Astrocyte (in vitro differentiated cells and primary cell): Measurements from ENCODE around the gene SHROOM3. TPM values are rescaled to one million over a fixed set of nuclear protein-coding genes. Genes with fewer than 3 reads are reported as not detected.
A peak's percentile ranks its signal among the peaks of the same experiment; 100 is the strongest.

ENCODE experiments used
- DNase-seq: peaks from one replicate; pipeline ENCODE4 v3.0.0-alpha.2; 2010; ENCODE audit warnings: low read depth
- FAIRE-seq: peaks from 2 replicates; lab custom pipeline; 2011; peaks lifted over from hg19 to GRCh38; lab: Jason Lieb, UNC
- H2AFZ ChIP-seq: 2 replicates; pipeline ENCODE4 v1.6.0; 2012; ENCODE audit warnings: low read depth, low read length, inconsistent platforms
- H3K27ac ChIP-seq: 2 replicates; pipeline ENCODE4 v1.5.1; 2011; ENCODE audit warnings: low read depth, low read length, inconsistent platforms
- H3K27me3 ChIP-seq: 2 replicates; pipeline ENCODE4 v1.6.0; 2011; ENCODE audit warnings: low read length, inconsistent platforms; ENCODE audit not compliant: insufficient read depth
- H3K36me3 ChIP-seq: 2 replicates; pipeline ENCODE4 v1.5.1; 2011; ENCODE audit warnings: low read length, inconsistent platforms; ENCODE audit not compliant: insufficient read depth
- H3K4me1 ChIP-seq: 2 replicates; pipeline ENCODE4 v1.5.1; 2011; ENCODE audit warnings: low read length, inconsistent platforms; ENCODE audit not compliant: insufficient read depth
- H3K4me2 ChIP-seq: 2 replicates; pipeline ENCODE4 v1.6.0; 2012; ENCODE audit warnings: low read length, inconsistent platforms
- H3K4me3 ChIP-seq: 2 replicates; pipeline ENCODE4 v1.5.1; 2011; ENCODE audit warnings: low read depth, mild to moderate bottlenecking, low read length, inconsistent platforms; ENCODE audit not compliant: insufficient read depth
- H3K79me2 ChIP-seq: 2 replicates; pipeline ENCODE4 v1.6.0; 2012; ENCODE audit warnings: mild to moderate bottlenecking, low read length, inconsistent platforms; ENCODE audit not compliant: insufficient read depth
- H3K9ac ChIP-seq: 2 replicates; pipeline ENCODE4 v1.6.0; 2012; ENCODE audit warnings: mild to moderate bottlenecking, low read length, inconsistent platforms
- H3K9me3 ChIP-seq: 2 replicates; pipeline ENCODE4 v1.5.1; 2012; ENCODE audit warnings: low read depth, mild to moderate bottlenecking, low read length, inconsistent platforms; ENCODE audit not compliant: insufficient read depth
- H4K20me1 ChIP-seq: 2 replicates; pipeline ENCODE4 v1.6.0; 2012; ENCODE audit warnings: low read length, inconsistent platforms; ENCODE audit not compliant: insufficient read depth
- H3K27ac Mint-ChIP-seq: one replicate; pipeline ENCODE4 v1.8.0; 2021; ENCODE audit warnings: mild to moderate bottlenecking, mixed read lengths; ENCODE audit not compliant: unreplicated experiment
- H3K27me3 Mint-ChIP-seq: one replicate; pipeline ENCODE4 v1.8.0; 2021; ENCODE audit warnings: low read depth, mixed read lengths; ENCODE audit not compliant: unreplicated experiment
- H3K36me3 Mint-ChIP-seq: one replicate; pipeline ENCODE4 v1.8.0; 2021; ENCODE audit warnings: low read depth, mixed read lengths; ENCODE audit not compliant: unreplicated experiment
- H3K4me1 Mint-ChIP-seq: one replicate; pipeline ENCODE4 v1.8.0; 2021; ENCODE audit warnings: low read depth, mixed read lengths; ENCODE audit not compliant: unreplicated experiment
- H3K4me3 Mint-ChIP-seq: one replicate; pipeline ENCODE4 v1.8.0; 2021; ENCODE audit warnings: mild to moderate bottlenecking, moderate library complexity, mixed read lengths; ENCODE audit not compliant: unreplicated experiment
- H3K9me3 Mint-ChIP-seq: one replicate; pipeline ENCODE4 v1.8.0; 2021; ENCODE audit warnings: mild to moderate bottlenecking, mixed read lengths; ENCODE audit not compliant: unreplicated experiment
- CTCF ChIP-seq: IDR thresholded peaks from 2 replicates; pipeline ENCODE4 v1.5.1; 2011; ENCODE audit warnings: low read depth, mild to moderate bottlenecking, inconsistent platforms, low read length, moderate library complexity; ENCODE audit not compliant: insufficient read depth
- EZH2 ChIP-seq: IDR thresholded peaks from 2 replicates; pipeline ENCODE4 v1.6.1; 2012; ENCODE audit warnings: mild to moderate bottlenecking, low read length, inconsistent platforms; ENCODE audit not compliant: insufficient read depth
- total RNA-seq: library from RNA; stranded (reverse); gene quantifications from 2 replicates; pipeline ENCODE4 v1.2.1, GENCODE V29; 2021

The SHROOM3 gene
- total RNA-seq, 1 donor from 2014 or later: 64.6 TPM

DNA sequence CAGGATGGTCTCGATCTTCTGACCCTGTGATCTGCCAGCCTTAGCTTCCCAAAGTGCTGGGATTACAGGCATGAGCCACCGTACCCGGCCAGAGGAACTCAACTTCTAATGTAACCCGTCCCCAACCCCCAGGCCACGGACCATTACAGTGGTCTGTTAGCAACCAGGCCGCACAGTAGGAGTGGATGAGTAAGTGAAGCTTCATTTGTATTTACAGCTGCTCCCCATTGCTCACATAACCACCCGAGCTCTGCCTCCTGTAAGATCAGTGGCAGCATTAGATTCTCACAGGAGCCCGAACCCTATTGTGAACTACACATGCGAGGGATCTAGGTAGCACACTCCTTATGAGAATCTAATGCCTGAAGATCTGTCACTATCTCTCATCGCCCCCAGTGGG lies 119.6 kb downstream of the SHROOM3 start:
- Histone ChIP-seq H3K27me3 (no peaks in the 10 kb centered on the region), H3K36me3 (no peaks in the 10 kb centered on the region), H3K4me3 (no peak overlapping the region), H3K9ac (no peak overlapping the region), H3K9me3 (no peaks in the 10 kb centered on the region), H3K4me2 (no peak overlapping the region), H3K79me2 (no peaks in the 10 kb centered on the region), H3K4me1 (peaks cover 15% of the 10 kb centered on the region), H3K27ac (peak overlapping the region; percentile 34), H2AFZ (no peak overlapping the region), H4K20me1 (no peaks in the 10 kb centered on the region)
- TF ChIP-seq EZH2 (no peak), CTCF (no peak)
- Mint-ChIP-seq H3K4me1 (peaks cover 28% of the 10 kb centered on the region), H3K27ac (no peak overlapping the region), H3K27me3 (no peaks in the 10 kb centered on the region), H3K4me3 (no peak overlapping the region), H3K9me3 (peaks cover 3% of the 10 kb centered on the region), H3K36me3 (peaks cover 13% of the 10 kb centered on the region)
- peak; percentile 34 for DNase-seq
- no peak for FAIRE-seq

DNA sequence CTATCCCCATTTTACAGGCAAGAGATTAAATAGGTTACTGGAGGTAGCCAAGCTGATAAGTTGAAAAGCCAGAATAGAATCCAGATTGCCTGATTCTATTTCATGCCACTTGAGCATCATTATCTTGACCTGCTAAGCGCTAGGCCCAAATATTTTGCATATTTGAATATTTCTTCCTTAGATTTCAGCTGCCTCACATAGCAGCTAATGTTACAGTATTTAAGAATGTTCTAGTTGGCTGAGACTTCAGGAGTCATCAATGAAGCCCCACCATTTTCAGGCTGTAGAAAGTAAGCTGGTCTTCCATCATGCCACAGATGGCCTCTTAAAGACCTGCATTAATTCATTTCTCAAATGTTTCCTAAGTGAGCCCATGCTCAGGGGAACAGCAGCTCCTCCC lies 121.4 kb downstream of the SHROOM3 start:
- Histone ChIP-seq H3K4me2 (no peak overlapping the region), H3K4me3 (no peak overlapping the region), H4K20me1 (no peaks in the 10 kb centered on the region), H2AFZ (no peak overlapping the region), H3K79me2 (no peaks in the 10 kb centered on the region), H3K27me3 (no peaks in the 10 kb centered on the region), H3K27ac (no peak overlapping the region), H3K9ac (no peak overlapping the region), H3K9me3 (no peaks in the 10 kb centered on the region), H3K4me1 (peaks cover 16% of the 10 kb centered on the region), H3K36me3 (no peaks in the 10 kb centered on the region)
- no peak overlapping the region for H3K27ac Mint-ChIP-seq
- peaks cover 30% of the 10 kb centered on the region for H3K4me1 Mint-ChIP-seq
- DNase-seq (peak; percentile 33), FAIRE-seq (no peak)
- H3K27me3 Mint-ChIP-seq: no peaks in the 10 kb centered on the region
- no peak overlapping the region for H3K4me3 Mint-ChIP-seq
- peaks cover 13% of the 10 kb centered on the region for H3K36me3 Mint-ChIP-seq
- TF ChIP-seq EZH2 (no peak), CTCF (no peak)
- peaks cover 3% of the 10 kb centered on the region for H3K9me3 Mint-ChIP-seq

- Mint-ChIP-seq H3K9me3 (peaks cover 3% of the 10 kb centered on the region), H3K36me3 (peaks cover 13% of the 10 kb centered on the region), H3K27ac (peak overlapping the region; percentile 48), H3K4me1 (peaks cover 48% of the 10 kb centered on the region), H3K4me3 (no peak overlapping the region), H3K27me3 (no peaks in the 10 kb centered on the region)
- no peaks in the 10 kb centered on the region for H3K9me3 ChIP-seq
- H3K4me3 ChIP-seq: no peak overlapping the region
- H3K36me3 ChIP-seq: no peaks in the 10 kb centered on the region
- H3K79me2 ChIP-seq: no peaks in the 10 kb centered on the region
- no peak for FAIRE-seq
- no peak overlapping the region for H3K9ac ChIP-seq
- H2AFZ ChIP-seq: no peak overlapping the region
- H3K27ac ChIP-seq: no peak overlapping the region
- TF ChIP-seq CTCF: no peak
- no peak for TF ChIP-seq EZH2
- H3K27me3 ChIP-seq: no peaks in the 10 kb centered on the region
- no peak overlapping the region for H3K4me2 ChIP-seq
- H3K4me1 ChIP-seq: peaks cover 35% of the 10 kb centered on the region
- H4K20me1 ChIP-seq: no peaks in the 10 kb centered on the region
- peak; percentile 68 for DNase-seq
These were observed 123.6 kb downstream of the SHROOM3 start for GRCh38 chr4:76558396-76559235.
